Immature natural killer cell (primary cell): ENCODE data around the gene C3orf70. TPM values are rescaled to one million over a fixed set of nuclear protein-coding genes. Genes with fewer than 3 reads are reported as not detected.

Experiments
- DNase-seq, 3 donors: peaks; one replicate each; pipeline ENCODE4 v3.0.0; 2022; ENCODE audit warnings: mixed read lengths in 1 of 3
- H3K27ac Mint-ChIP-seq, 6 donors: one replicate each; pipeline ENCODE4 v1.8.0; 2020; ENCODE audit warnings: mixed read lengths in 6 of 6, mild to moderate bottlenecking in 5 of 6, inconsistent platforms in 4 of 6, moderate library complexity in 3 of 6
- H3K27me3 Mint-ChIP-seq, 3 donors: one replicate each; pipeline ENCODE4 v1.8.0; 2020 to 2021; ENCODE audit warnings: low read depth in 3 of 3, mild to moderate bottlenecking in 3 of 3, mixed read lengths in 3 of 3, moderate library complexity in 3 of 3, inconsistent platforms in 1 of 3
- H3K36me3 Mint-ChIP-seq, 3 donors: one replicate each; pipeline ENCODE4 v1.8.0; 2020; ENCODE audit warnings: mixed read lengths in 3 of 3, inconsistent platforms in 2 of 3, mild to moderate bottlenecking in 2 of 3
- H3K4me1 Mint-ChIP-seq, 2 donors: one replicate each; pipeline ENCODE4 v1.8.0; 2020; ENCODE audit warnings: inconsistent platforms in 2 of 2, mild to moderate bottlenecking in 2 of 2, mixed read lengths in 2 of 2, moderate library complexity in 1 of 2
- H3K4me3 Mint-ChIP-seq, 5 donors: one replicate each; pipeline ENCODE4 v1.8.0; 2020; ENCODE audit warnings: mild to moderate bottlenecking in 5 of 5, mixed read lengths in 5 of 5, inconsistent platforms in 3 of 5, moderate library complexity in 3 of 5
- H3K9me3 Mint-ChIP-seq, 6 donors: one replicate each; pipeline ENCODE4 v1.8.0; 2020; ENCODE audit warnings: mild to moderate bottlenecking in 6 of 6, mixed read lengths in 6 of 6, inconsistent platforms in 4 of 6, moderate library complexity in 3 of 6
- polyA plus RNA-seq, 3 donors: library from polyadenylated mRNA; unstranded; fragments of 300-500 nt; fragmentation: Illumina TruSeq; gene quantifications; one replicate each; pipeline ENCODE4 v1.2.3, GENCODE V29; 2021

C3orf70 gene
- polyA plus RNA-seq, 3 donors from 2014 or later = not detected

GRCh38 chr3:185067173-185067572, 85.7 kb downstream of the C3orf70 start:
- no peaks in the 10 kb centered on the region for H3K4me1 Mint-ChIP-seq
- DNase-seq = no peak
- H3K4me3 Mint-ChIP-seq = no peak overlapping the region
- no peaks in the 10 kb centered on the region for H3K9me3 Mint-ChIP-seq
- no peaks in the 10 kb centered on the region for H3K36me3 Mint-ChIP-seq
- H3K27me3 Mint-ChIP-seq = peaks cover 3 to 12% (median 6%) of the 10 kb centered on the region in 3 donors
- H3K27ac Mint-ChIP-seq = no peak overlapping the region

GRCh38 chr3:185066251-185066650, 86.6 kb downstream of the C3orf70 start:
- Mint-ChIP-seq H3K4me3 (no peak overlapping the region), H3K36me3 (peaks cover 0 to 5% (median 0%) of the 10 kb centered on the region in 3 donors), H3K9me3 (peaks cover 0 to 5% (median under 1%) of the 10 kb centered on the region in 6 donors), H3K27ac (no peak overlapping the region), H3K27me3 (peaks cover 3 to 12% (median 6%) of the 10 kb centered on the region in 3 donors), H3K4me1 (no peaks in the 10 kb centered on the region)
- no peak for DNase-seq

GRCh38 chr3:185065059-185065458, 87.8 kb downstream of the C3orf70 start:
- peaks cover 0 to 5% (median 1%) of the 10 kb centered on the region in 6 donors for H3K9me3 Mint-ChIP-seq

GRCh38 chr3:185063431-185063830, 89.4 kb downstream of the C3orf70 start:
- H3K9me3 Mint-ChIP-seq = peaks cover 0 to 11% (median 5%) of the 10 kb centered on the region in 6 donors
- H3K27me3 Mint-ChIP-seq = peaks cover 3 to 11% (median 6%) of the 10 kb centered on the region in 3 donors
- no peak for DNase-seq
- H3K27ac Mint-ChIP-seq = no peak overlapping the region
- H3K4me1 Mint-ChIP-seq = no peaks in the 10 kb centered on the region
- peaks cover 0 to 5% (median 3%) of the 10 kb centered on the region in 3 donors for H3K36me3 Mint-ChIP-seq
- H3K4me3 Mint-ChIP-seq = no peak overlapping the region

More at GRCh38 chr3:185065059-185065458, 87.8 kb downstream of the C3orf70 start:
- no peak for DNase-seq
- Mint-ChIP-seq H3K27me3 (peaks cover 3 to 12% (median 6%) of the 10 kb centered on the region in 3 donors), H3K4me3 (no peak overlapping the region), H3K4me1 (no peaks in the 10 kb centered on the region), H3K27ac (no peak overlapping the region), H3K36me3 (peaks cover 0 to 5% (median 0%) of the 10 kb centered on the region in 3 donors)

- H3K9me3 Mint-ChIP-seq = peaks cover 3 to 21% (median 12%) of the 10 kb centered on the region in 6 donors
- peaks cover 3 to 5% (median 4%) of the 10 kb centered on the region in 3 donors for H3K36me3 Mint-ChIP-seq
- no peak overlapping the region for H3K4me3 Mint-ChIP-seq
- no peak overlapping the region for H3K27ac Mint-ChIP-seq
- H3K4me1 Mint-ChIP-seq = no peaks in the 10 kb centered on the region
- H3K27me3 Mint-ChIP-seq = peaks cover 3 to 8% (median 6%) of the 10 kb centered on the region in 3 donors
- DNase-seq = no peak
Observed at GRCh38 chr3:185062191-185062590, 90.7 kb downstream of the C3orf70 start.

- no peak for DNase-seq
- Mint-ChIP-seq H3K27ac (no peak overlapping the region), H3K36me3 (peaks cover 15 to 16% (median 16%) of the 10 kb centered on the region in 3 donors), H3K4me1 (no peaks in the 10 kb centered on the region), H3K27me3 (peaks cover 1 to 8% (median 3%) of the 10 kb centered on the region in 3 donors), H3K4me3 (no peak overlapping the region), H3K9me3 (peaks cover 5 to 37% (median 25%) of the 10 kb centered on the region in 6 donors)
Observed at GRCh38 chr3:185060655-185061054, 92.2 kb downstream of the C3orf70 start.

- DNase-seq = no peak
- H3K36me3 Mint-ChIP-seq = peaks cover 24% of the 10 kb centered on the region in 3 donors
- no peak overlapping the region for H3K4me3 Mint-ChIP-seq
- H3K4me1 Mint-ChIP-seq = no peaks in the 10 kb centered on the region
- peaks cover 1 to 6% (median 3%) of the 10 kb centered on the region in 3 donors for H3K27me3 Mint-ChIP-seq
- H3K9me3 Mint-ChIP-seq = peaks cover 5 to 45% (median 32%) of the 10 kb centered on the region in 6 donors
- no peak overlapping the region for H3K27ac Mint-ChIP-seq
Observed at GRCh38 chr3:185059766-185060165, 93.1 kb downstream of the C3orf70 start.

GRCh38 chr3:185058796-185059195, 94.1 kb downstream of the C3orf70 start:
- Mint-ChIP-seq H3K4me3 (no peak overlapping the region), H3K27ac (no peak overlapping the region), H3K4me1 (no peaks in the 10 kb centered on the region), H3K36me3 (peaks cover 33 to 34% (median 34%) of the 10 kb centered on the region in 3 donors), H3K27me3 (peaks cover 1 to 6% (median 3%) of the 10 kb centered on the region in 3 donors), H3K9me3 (peaks cover 7 to 51% (median 35%) of the 10 kb centered on the region in 6 donors)
- DNase-seq = no peak

GRCh38 chr3:185057829-185058228, 95.0 kb downstream of the C3orf70 start:
- Mint-ChIP-seq H3K9me3 (peaks cover 7 to 55% (median 35%) of the 10 kb centered on the region in 6 donors), H3K36me3 (peaks cover 43 to 44% (median 44%) of the 10 kb centered on the region in 3 donors), H3K27me3 (peaks cover 0 to 3% (median 1%) of the 10 kb centered on the region in 3 donors), H3K4me3 (no peak overlapping the region), H3K27ac (no peak overlapping the region), H3K4me1 (no peaks in the 10 kb centered on the region)
- DNase-seq = no peak

- Mint-ChIP-seq H3K27me3 (peaks cover 0 to 1% (median 0%) of the 10 kb centered on the region in 3 donors), H3K9me3 (peaks cover 7 to 55% (median 35%) of the 10 kb centered on the region in 6 donors), H3K27ac (no peak overlapping the region), H3K4me3 (no peak overlapping the region), H3K36me3 (peaks cover 52 to 53% (median 53%) of the 10 kb centered on the region in 3 donors), H3K4me1 (no peaks in the 10 kb centered on the region)
- no peak for DNase-seq
Observed at GRCh38 chr3:185056908-185057307, 96.0 kb downstream of the C3orf70 start.

GRCh38 chr3:185052631-185053030, 100.2 kb downstream of the C3orf70 start:
- Mint-ChIP-seq H3K27ac (no peak overlapping the region), H3K36me3 (peaks cover 79 to 86% (median 81%) of the 10 kb centered on the region in 3 donors), H3K9me3 (peaks cover 4 to 38% (median 25%) of the 10 kb centered on the region in 6 donors), H3K4me3 (no peak overlapping the region), H3K4me1 (no peaks in the 10 kb centered on the region), H3K27me3 (no peaks in the 10 kb centered on the region)
- no peak for DNase-seq

- H3K27me3 Mint-ChIP-seq = no peaks in the 10 kb centered on the region
- H3K27ac Mint-ChIP-seq = peak overlapping the region in 1 of 6 donors; percentile 28
- H3K4me3 Mint-ChIP-seq = no peak overlapping the region
- H3K4me1 Mint-ChIP-seq = no peaks in the 10 kb centered on the region
- no peak for DNase-seq
- H3K9me3 Mint-ChIP-seq = peaks cover 4 to 29% (median 18%) of the 10 kb centered on the region in 6 donors
- H3K36me3 Mint-ChIP-seq = peaks cover 80 to 90% (median 83%) of the 10 kb centered on the region in 3 donors
Observed at GRCh38 chr3:185051801-185052200, 101.1 kb downstream of the C3orf70 start.

- Mint-ChIP-seq H3K4me3 (no peak overlapping the region), H3K9me3 (peaks cover 1 to 10% (median 3%) of the 10 kb centered on the region in 6 donors), H3K36me3 (peaks cover 62 to 86% (median 67%) of the 10 kb centered on the region in 3 donors), H3K4me1 (peaks cover 0 to under 1% of the 10 kb centered on the region in 2 donors), H3K27me3 (no peaks in the 10 kb centered on the region), H3K27ac (no peak overlapping the region)
- no peak for DNase-seq
Observed at GRCh38 chr3:185049710-185050109, 103.2 kb downstream of the C3orf70 start.

GRCh38 chr3:185046603-185047002, 106.3 kb downstream of the C3orf70 start:
- Mint-ChIP-seq H3K4me3 (no peak overlapping the region), H3K4me1 (peaks cover 0 to 2% of the 10 kb centered on the region in 2 donors), H3K27ac (no peak overlapping the region), H3K9me3 (no peaks in the 10 kb centered on the region), H3K36me3 (peaks cover 32 to 63% (median 36%) of the 10 kb centered on the region in 3 donors), H3K27me3 (no peaks in the 10 kb centered on the region)
- no peak for DNase-seq

GRCh38 chr3:185046164-185046515, 106.7 kb downstream of the C3orf70 start:
- Mint-ChIP-seq H3K27ac (peak overlapping the region in 1 of 6 donors; percentile 18), H3K4me3 (no peak overlapping the region), H3K36me3 (peaks cover 31 to 58% (median 34%) of the 10 kb centered on the region in 3 donors), H3K9me3 (no peaks in the 10 kb centered on the region), H3K4me1 (peaks cover 0 to 2% of the 10 kb centered on the region in 2 donors), H3K27me3 (no peaks in the 10 kb centered on the region)
- DNase-seq = no peak
